HG03520 (cell line): ENCODE measurements around the gene ST6GAL1.

ENCODE experiments used
- ATAC-seq: cut with Tn5 transposase; IDR thresholded peaks from one replicate; pipeline ENCODE4 v1.9.1; 2021; ENCODE audit warnings: mild to moderate bottlenecking, moderate library complexity; ENCODE audit not compliant: unreplicated experiment

ST6GAL1 gene

DNA sequence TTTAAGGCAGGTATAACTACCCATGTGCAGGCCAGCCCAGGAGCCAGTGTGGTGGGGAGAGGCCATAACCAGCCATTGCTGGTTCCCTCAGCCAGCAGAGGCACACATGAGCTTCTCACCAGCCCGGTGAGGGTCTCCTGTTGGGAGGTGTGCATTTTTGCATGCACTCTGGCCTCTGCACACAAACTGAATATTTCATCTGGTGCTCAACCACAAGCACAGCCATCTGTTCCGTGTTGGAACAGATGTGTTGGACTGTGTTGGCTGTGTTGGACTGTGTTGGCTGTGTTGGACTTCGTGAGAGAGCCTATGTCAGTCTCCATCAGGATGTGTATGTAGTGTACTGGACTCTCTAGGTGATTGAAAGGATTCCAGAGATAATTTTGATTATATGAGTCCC is 141.8 kb downstream of the ST6GAL1 start:
- ATAC-seq = no peak

DNA sequence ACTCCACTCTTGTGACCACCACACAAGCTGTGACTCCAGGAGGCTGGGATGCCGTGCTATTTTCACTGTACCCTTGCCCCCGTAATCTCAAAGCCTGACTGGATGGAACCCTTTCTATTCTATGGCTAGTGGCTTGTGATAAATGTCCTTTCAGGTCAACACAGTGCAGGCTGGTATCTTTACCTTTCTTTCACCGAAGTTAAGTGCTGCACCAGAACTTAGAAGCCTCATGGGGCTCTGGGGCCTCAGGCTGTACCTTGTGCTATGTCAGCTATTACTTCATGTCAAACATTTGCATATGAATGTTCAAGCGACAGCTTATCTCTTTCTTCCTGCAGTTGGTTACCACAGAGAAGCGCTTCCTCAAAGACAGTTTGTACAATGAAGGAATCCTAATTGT is 142.2 kb downstream of the ST6GAL1 start:
- ATAC-seq = no peak

DNA sequence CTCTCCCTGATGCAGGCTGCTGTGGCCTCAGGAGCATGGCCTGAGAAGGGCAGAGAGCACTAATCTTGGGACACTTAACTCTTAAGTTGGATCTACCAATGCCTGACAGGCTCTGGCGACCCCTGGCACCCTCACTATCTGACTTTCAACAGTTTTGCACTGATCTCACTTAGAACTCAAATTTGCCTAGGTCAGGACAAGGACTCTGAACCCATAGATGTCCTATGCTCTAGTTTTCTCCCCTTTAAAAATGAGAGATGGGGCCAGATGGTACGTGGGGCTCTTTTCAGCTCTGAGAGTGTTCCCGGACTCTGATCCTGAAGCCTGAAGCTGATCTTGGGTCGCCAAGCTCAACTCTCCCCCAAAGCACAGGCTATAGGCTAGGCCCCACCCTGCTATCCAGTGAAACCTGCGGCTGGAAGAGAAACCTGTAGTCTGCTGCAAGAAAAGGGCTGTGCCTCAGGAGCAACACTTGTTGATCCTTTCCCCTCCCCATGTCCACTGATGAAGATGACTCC is 143.3 kb downstream of the ST6GAL1 start:
- no peak for ATAC-seq

DNA sequence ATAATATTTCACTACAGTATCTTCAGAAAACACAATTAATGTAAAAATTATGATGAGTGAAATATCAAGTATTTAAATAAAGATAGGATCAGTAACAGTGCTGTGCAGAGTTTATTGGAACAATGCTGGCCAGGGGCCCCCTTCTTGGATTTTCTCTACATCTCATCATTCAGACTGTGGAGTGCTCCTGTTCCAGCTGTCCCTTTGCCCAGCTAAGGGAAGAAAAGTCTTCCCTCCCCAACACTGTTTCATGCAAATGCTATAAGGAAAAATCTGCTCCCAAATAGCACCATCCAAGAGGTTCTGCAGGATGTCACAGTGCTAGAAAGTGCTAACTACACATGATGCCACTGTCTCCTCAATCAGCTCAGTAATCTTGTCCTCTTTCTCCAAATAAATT is 144.5 kb downstream of the ST6GAL1 start:
- ATAC-seq = no peak

DNA sequence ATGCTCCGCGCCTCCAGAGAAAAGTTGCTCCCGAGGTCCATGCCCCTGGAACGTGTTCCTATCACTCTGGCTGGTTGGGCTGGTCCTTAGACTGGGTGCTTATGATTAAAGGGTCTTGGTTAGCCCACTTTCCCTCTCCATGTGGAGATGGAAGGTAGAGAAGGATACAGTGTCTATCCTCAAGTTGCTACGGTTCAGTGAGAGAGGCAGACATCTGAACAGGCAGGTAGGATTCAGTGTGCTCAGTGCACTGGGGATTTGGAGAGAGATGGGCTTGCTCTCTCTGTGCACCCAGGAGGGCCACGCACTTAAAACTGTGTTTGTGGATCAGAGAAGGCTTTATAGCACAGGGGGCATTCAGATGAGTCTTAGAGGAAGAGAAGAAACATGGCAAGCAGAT is 146.0 kb downstream of the ST6GAL1 start:
- ATAC-seq = no peak

DNA sequence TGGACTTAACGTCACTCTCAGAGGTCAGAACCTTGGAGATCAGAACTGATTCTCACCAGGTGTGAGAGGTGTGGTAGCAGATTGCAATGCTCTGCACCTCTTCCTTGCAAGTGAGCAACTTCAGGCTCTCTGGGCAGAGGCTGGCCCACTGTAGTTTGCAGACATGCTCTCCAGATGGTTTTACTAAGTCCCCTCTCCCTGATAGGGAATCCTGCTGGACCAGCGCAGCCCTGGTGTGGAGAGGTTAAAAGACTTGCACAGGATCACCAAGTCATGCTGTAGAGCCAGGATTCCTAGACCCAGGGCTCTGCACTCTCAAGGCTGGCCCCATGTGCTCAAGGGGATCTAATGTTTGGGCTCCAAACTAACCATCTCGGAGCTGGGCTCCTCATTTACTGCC is 146.8 kb downstream of the ST6GAL1 start:
- no peak for ATAC-seq

DNA sequence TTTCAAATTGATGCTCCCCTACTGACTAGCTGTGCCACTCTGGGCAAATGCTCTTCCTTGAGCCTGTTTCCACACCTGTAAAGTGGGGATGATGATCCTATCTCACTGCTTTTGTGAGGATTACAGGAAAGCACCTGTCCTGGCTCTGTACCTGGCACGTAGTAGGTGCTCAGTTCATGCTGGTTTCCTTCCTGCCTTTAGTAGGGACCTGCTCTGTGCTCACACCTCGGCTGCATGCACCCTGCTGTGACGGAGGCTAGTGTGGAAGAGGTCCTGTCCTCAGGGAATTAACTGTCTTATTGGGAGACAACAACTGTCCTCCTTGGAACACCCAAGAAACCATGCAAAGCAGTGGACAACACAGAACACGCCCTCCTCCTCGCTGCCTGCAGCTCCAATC is 147.2 kb downstream of the ST6GAL1 start:
- no peak for ATAC-seq

DNA sequence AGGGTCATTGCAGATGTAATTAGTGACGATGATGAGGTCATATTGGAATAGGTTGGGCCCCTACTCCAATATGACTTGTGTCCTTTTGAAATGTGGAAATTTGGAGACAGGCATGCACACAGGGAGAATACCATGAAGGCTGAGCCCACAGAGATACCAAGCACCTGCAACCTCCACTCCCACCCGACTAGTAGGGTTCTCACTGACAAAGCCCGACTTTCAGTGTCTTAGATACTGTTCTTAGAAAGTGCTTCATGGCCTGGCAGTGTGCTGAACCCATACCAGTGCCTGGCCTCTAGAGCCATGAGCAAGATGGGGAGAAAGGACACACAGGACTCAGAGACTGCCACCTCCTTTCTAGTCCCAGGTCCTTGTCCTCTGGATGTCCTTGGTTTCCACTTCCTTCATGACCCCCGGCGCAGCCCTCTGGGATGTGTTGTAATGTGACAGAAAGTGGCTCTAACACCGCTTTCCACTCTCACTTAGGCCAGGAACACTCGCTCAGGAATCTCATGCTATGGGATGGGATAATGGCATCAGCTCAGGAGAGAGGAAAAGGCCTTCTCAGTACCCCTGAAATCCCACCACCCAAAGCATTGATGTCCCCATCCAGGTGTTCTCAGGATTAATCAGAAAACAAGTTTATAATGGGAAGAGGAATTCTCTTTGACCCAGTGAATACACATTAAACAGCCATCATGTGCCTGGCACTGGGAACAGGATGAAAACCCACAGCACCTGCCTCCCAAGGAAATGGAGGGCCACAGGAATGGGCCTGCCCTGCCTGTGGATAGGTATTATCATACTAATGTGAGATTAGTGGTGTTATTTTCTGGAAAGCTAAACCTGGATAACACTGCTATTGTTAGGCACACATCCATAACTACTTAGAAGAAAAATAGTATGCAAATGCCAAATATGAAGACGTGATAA is 149.0 kb downstream of the ST6GAL1 start:
- ATAC-seq = no peak

DNA sequence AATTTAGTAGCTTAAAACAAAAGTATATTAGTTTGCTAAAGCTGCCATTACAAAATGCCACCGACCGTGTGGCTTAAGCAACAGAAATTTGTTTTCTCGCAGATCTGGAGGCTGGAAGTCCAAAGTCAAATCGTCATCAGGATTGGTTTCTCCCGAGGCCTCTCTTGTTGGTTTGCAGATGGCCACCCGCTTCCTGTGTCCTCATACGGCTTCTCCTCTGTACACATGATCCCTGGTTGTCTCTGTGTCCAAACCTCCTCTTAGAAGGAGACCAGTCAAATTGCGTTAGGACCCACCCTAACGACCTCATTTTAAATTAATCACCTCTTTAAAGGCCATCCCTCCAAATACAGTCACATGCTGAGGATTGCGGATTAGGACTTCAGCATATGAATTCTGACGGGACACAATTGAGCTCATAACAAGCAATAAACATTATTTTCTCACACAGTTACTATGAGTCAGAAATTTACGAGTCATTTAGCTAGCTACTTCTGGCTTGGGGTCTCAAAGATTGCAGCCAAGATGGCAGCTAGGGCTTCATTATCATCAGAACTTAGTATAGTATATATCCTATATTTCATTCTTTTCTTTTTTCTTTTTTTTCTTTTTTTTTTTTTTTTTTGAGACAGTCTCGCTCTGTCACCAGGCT is 150.6 kb downstream of the ST6GAL1 start:
- no peak for ATAC-seq

DNA sequence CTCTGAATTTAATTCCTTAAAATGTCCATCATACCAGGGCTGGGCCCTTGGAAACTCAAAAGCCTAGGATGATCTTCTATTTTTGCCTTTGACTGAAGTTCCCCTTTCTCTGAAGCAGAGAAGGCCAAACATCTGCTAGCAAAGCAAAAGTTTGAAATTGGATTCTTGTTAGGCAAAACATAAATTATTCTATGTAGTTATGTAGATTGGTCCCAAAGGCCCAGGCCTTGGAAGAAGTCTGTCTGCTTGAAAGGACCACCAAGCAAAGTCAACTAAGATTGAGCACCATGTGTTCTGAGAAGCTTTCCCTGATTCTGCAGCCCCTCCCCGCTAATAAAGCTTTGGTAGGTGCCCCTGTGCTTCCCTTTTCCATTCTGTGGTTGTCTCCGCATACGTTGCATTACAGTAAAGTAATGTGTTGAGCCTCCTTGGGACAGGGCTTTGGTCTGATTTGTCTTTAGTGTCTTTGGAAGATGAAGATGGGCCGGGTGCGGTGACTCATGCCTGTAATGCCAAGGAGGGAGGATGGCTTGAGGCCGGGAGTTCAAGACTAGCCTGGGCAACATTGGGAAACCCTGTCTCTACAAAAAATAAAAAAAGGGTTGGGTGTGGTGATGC is 152.5 kb downstream of the ST6GAL1 start:
- no peak for ATAC-seq

DNA sequence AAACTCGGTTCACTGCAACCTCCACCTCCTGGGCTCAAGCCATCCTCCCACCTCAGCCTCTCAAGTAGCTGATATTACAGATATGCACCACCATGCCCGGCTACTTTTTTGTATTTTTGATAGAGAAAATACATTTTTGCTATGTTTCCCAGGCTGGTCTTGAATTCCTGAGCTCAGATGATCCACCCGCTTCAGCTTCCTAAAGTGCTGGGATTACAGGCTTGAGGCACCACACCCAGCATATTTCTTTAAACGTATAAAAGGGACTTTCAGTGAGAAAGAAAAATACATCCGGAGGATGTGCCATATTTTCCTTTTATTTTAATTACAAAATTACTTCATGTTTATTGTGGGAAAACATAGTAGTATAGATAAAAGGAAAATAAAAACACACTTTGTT is 153.8 kb downstream of the ST6GAL1 start:
- no peak for ATAC-seq

DNA sequence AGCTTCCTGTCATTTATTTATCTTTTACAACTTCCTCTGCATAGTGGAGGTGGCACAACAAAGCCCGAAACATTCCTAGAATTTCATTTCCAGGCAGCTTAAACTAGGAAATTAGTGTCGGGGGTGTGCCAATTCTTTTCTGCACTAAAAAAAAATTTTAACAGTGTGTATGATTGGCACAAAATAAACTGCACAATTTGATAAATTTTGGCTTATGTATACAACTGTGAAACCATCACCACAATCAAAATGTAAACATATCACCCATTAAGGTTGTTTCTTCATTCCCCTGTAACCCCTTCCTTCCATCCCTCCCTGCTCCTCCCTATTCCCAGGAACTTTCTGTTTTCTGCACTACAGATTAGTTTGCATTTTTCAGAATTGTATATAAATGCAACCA is 154.3 kb downstream of the ST6GAL1 start:
- no peak for ATAC-seq

DNA sequence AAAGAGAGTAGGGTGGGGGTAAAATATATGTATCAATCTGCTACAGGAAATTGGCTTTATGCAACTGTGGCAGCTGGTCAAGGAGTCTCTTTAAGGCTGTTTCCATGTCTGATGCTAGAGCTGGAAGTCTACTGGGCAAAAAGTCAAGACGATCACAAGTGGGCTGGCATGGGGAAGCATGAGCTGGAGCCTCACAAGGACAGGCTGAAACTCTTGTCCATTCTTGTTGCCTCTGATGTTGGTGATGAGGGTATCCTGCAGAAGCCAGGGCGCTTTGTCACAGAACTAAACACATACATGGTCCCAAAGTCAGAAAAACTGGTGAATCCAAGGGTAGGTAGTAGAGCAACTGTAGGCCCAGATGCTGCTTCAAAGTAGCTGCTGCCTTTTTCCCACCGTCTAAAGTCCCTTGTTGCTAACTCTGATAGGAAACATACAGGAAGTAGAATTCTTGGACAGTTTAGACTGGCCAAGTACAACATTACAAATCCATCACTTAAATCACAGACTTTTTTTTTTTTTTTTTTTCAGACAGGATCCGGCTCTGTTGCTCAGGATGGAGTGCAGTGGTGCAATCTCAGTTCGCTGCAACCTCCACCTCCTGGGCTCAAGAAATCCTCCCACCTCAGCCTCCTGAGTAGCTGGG is 154.8 kb downstream of the ST6GAL1 start:
- no peak for ATAC-seq

DNA sequence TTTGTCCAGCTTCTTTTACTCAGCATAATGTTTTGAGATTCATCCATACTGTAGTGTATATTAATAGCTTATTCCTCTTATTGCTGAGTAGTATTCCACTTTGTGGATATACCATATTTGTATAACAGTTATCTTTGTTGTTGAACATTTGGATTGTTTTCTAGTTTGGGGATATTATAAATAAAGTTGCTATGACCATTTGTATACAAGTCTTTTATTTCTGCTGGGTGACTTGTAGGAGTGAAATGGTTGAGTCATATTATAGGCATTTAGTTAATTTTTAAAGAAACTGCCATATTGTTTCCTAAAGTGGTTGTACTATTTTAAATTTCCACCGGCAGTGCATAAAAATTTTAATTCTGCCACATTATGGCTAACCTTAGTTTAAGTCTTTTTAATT is 155.6 kb downstream of the ST6GAL1 start:
- ATAC-seq = no peak

DNA sequence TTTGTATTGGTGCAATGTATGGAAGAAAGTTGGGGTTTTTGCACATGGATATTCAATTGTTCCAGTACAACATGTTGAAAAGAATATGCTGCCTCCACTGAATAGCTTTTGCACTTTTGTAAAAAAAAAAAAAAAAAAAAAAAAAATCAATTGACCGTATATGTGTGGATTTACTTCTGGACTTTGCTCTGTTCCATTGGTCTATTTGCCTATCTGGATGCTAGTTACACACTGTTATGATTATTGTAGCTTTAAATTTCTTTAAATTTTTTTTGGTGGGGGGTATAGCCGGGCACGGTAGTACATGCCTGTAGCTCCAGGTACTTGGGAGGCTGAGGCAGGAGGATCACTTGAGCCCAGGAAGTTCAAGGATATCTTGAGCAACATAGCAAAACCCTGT is 156.5 kb downstream of the ST6GAL1 start:
- no peak for ATAC-seq

DNA sequence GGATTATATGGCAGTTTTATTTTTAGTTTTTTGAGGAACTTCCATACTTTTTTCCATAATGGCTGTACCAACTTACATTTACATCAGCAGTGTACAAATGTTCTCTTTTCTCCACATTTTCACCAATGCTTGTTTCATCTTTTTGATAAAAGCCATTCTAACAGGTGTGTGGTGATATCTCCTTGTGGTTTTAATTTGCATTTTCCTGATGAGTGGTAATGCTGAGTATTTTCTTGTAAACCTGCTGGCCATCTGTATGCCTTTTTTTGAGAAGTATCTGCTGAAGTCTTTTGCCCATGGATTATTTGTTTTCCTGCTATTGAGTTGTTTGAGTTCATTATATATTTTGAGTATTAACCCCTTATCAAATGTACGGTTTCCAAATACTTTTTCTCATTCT is 158.4 kb downstream of the ST6GAL1 start:
- no peak for ATAC-seq

DNA sequence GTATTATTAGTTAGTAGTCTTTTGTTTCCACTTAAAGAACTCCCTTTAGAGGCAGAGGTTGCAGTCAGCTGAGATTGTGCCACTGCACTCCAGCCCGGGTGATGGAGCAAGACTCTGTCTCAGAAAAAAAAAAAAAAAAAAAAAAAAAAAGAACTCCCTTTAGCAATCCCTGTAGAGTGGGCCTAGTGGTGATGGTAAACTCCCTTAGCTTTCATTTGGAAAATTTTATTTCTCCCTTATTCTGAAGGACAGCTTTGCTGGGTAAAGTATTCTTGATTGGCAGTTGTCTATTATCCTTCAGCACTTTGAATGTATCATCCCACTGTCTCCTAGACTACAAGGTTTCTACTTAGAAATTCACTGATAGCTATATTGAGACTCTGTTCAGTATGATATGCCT is 163.0 kb downstream of the ST6GAL1 start:
- no peak for ATAC-seq

DNA sequence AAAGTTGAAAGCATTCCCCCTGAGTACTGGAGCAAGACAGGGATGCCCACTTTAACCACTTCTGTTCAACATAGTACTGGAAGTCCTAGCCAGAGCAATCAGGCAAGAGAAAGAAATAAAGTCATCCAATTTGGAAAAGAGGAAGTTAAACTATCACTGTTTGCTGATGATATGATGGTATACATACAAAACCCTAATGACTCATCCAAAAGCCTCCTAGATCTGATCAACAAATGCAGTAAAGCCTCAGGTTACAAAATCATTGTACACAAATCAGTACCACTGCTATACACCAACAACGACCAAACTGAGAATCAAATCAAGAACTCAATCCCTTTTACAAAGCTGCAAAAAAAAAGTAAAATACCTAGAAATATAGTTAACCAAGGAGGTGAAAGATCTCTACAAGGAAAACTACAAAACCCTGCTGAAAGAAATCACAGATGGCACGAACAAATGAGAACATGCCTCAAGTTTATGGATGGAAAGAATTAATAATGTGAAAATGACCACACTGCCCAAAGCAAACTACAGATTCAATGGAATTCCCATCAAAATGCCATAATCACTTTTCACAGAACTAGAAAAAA is 168.7 kb downstream of the ST6GAL1 start:
- ATAC-seq = no peak

DNA sequence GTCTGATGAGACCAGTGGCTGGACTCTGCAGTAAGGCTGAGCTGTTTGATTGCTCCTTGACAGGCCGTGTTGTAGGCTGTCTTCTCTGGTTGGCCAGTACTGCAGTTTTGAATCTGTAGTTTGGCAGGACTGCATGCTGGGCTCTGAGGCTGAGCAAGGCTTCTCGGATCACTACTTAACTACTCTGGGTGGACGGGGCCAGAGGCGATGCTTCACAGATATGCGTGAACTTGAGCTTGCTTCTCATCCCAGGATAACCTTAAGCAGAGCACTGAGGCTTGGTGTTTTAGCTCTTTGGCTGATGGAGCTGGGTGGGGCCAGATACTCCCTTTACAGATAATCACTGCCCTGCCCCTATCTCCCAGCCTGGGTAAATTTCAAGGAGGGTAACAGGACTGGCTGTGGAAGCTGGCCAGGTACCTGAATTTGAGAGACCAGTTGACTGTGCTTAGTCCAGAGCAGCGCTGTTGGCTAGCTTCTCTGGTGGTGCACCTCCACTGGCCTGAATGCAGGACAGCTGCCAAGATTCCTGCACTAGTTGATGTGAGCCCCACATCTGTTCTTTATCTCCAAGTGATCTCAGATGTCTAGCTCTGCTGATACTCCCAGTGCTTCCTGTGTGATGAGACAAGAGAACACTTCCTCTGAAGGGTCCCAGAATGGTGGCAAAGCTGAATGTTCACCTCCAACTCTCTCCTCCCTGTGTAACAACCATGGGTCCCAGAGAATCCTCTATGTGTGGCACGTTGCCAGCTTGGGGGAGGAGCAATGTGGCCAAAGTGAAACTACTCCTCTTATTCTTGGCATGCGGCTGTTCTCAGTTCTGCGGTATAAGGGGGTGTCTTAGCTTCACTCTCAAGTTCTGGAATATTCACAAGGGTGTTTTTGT is 171.1 kb downstream of the ST6GAL1 start:
- ATAC-seq = no peak

DNA sequence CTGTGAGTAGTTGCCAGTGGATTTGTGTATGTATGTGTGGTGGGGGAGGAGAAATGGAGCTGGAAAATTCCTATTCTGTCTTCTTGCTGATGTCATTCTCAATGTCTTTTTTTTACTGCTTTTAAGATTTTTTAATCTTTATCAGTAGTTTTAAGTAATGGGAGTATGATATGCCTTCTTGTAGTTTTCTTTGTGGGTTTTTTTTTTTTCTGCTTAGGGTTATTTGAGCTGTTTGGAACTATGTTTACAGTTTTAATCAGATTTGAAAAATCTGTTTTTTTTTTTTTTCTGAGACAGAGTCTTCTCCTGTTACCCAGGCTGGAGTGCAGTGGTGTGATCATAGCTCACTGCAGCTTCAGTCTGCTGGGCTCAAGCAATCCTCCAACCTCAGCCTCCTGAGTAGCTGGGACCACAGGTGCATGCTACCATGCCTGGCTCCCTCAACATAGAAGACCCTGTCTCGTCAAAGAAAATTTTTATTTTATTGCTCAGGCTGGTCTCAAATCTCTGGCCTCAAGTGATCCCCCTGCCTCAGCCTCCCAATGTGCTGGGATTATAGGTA is 171.8 kb downstream of the ST6GAL1 start:
- ATAC-seq = no peak
